AG04450 (cell line): Measurements from ENCODE around the gene CLDN15. TPM values are rescaled to one million over a fixed set of nuclear protein-coding genes. Genes with fewer than 3 reads are reported as not detected.

ENCODE experiments used
- CTCF ChIA-PET: fragments of 300-600, 350-600 bp; formaldehyde crosslinking; extraction: SDS; loops from one replicate; lab custom pipeline; 2022; ENCODE audit warnings: antibody characterized with exemption, inconsistent platforms; lab: Charles Lee
- POLR2A ChIA-PET: fragments of 350-600 bp; formaldehyde crosslinking; extraction: SDS; loops from one replicate; lab custom pipeline; 2021; ENCODE audit warnings: antibody characterized with exemption, inconsistent platforms; lab: Yijun Ruan, JAX
- DNase-seq: peaks from one replicate; pipeline ENCODE4 v3.0.0-alpha.2; 2011; ENCODE audit warnings: low read depth, low spot score
- H3K27ac ChIP-seq: one replicate; pipeline ENCODE4 v1.5.1; 2012; ENCODE audit warnings: low read depth, low read length, control low read depth
- H3K27me3 ChIP-seq: one replicate; pipeline ENCODE4 v1.6.0; 2012; ENCODE audit warnings: low read length; ENCODE audit not compliant: control insufficient read depth, insufficient read depth
- H3K4me3 ChIP-seq: 2 replicates; pipeline ENCODE4 v1.5.1; 2011; ENCODE audit warnings: mild to moderate bottlenecking, low read depth, low read length, control low read depth
- H3K9me3 ChIP-seq: 2 replicates; pipeline ENCODE4 v1.5.1; 2012; ENCODE audit warnings: low read length; ENCODE audit not compliant: control insufficient read depth, insufficient read depth
- CTCF ChIP-seq: IDR thresholded peaks from 2 replicates; pipeline ENCODE4 v1.5.1; 2011; ENCODE audit warnings: low read depth, low read length, control low read depth, inconsistent platforms
- polyA plus RNA-seq: library from polyadenylated mRNA; depleted of rRNA; stranded (reverse); fragments of >200 nt; gene quantifications from 2 replicates; pipeline ENCODE4 v1.2.3, GENCODE V29; 2011

Gene CLDN15
- polyA plus RNA-seq, 1 experiment: 3.3 TPM

GRCh38 chr7:101240226-101241014 lies 2.8 kb upstream of the CLDN15 start:
- CTCF ChIA-PET: interaction anchor here (1.1 kb wide), 1 partner anchor 22 kb away, joined by 5 read pairs; the partner anchor contains the start of gene ZNHIT1
- peaks cover 1% of the 10 kb centered on the region; the same call in 1 of the 2 replicates for H3K9me3 ChIP-seq
- POLR2A ChIA-PET: no interaction called here

GRCh38 chr7:101239951-101240220 lies 2.3 kb upstream of the CLDN15 start:
- ChIA-PET CTCF (interaction anchor here (0.7 kb wide), 1 partner anchor 14 kb away, joined by 3 read pairs; no protein-coding TSS in a partner anchor), POLR2A (no interaction called here)
- Histone ChIP-seq H3K27me3 (no peaks in the 10 kb centered on the region), H3K9me3 (no peaks in the 10 kb centered on the region; the same call in 1 of the 2 replicates), H3K4me3 (no peak overlapping the region), H3K27ac (no peak overlapping the region)
- TF ChIP-seq CTCF: no peak
- DNase-seq: no peak

More at GRCh38 chr7:101240226-101241014, 2.8 kb upstream of the CLDN15 start:
- H3K4me3 ChIP-seq: no peak overlapping the region
- H3K27ac ChIP-seq: no peak overlapping the region
- TF ChIP-seq CTCF: no peak
- DNase-seq: no peak
- no peaks in the 10 kb centered on the region for H3K27me3 ChIP-seq

- Histone ChIP-seq H3K27ac (no peak overlapping the region), H3K4me3 (no peak overlapping the region), H3K9me3 (no peaks in the 10 kb centered on the region; the same call in 1 of the 2 replicates), H3K27me3 (no peaks in the 10 kb centered on the region)
- TF ChIP-seq CTCF: no peak
- no peak for DNase-seq
- CTCF ChIA-PET: interaction anchor here (0.7 kb wide), 1 partner anchor 14 kb away, joined by 3 read pairs; no protein-coding TSS in a partner anchor
- POLR2A ChIA-PET: no interaction called here
Measured at GRCh38 chr7:101239191-101239950, 1.8 kb upstream of the CLDN15 start.

- Histone ChIP-seq H3K27me3 (no peaks in the 10 kb centered on the region), H3K27ac (no peak overlapping the region), H3K4me3 (no peak overlapping the region), H3K9me3 (no peaks in the 10 kb centered on the region)
- TF ChIP-seq CTCF: no peak
- DNase-seq: no peak
- ChIA-PET CTCF (no interaction called here), POLR2A (interaction anchor here (0.6 kb wide), 1 partner anchor 112 kb away, joined by 3 read pairs; no protein-coding TSS in a partner anchor)
Measured at GRCh38 chr7:101238226-101239182, 902 bp upstream of the CLDN15 start.
